Lower leg skin (tissue), 3 donors: ENCODE results near the gene KREMEN1.

Experiments used
- POLR2A ChIP-seq, 2 donors: fragments of 450-650 bp; IDR thresholded peaks; one replicate each; pipeline ENCODE4 v1.6.1; 2016 to 2017; ENCODE audit warnings: antibody characterized with exemption in 2 of 2, mild to moderate bottlenecking in 1 of 2, moderate library complexity in 1 of 2
- TF ChIP-seq, protein P1 (sequence below), 3 donors: fragments of 450-650 bp; IDR thresholded peaks; one replicate each; pipeline ENCODE4 v1.5.1; 2016; ENCODE audit warnings: antibody characterized with exemption in 3 of 3, mild to moderate bottlenecking in 3 of 3, moderate library complexity in 2 of 3

DNA sequence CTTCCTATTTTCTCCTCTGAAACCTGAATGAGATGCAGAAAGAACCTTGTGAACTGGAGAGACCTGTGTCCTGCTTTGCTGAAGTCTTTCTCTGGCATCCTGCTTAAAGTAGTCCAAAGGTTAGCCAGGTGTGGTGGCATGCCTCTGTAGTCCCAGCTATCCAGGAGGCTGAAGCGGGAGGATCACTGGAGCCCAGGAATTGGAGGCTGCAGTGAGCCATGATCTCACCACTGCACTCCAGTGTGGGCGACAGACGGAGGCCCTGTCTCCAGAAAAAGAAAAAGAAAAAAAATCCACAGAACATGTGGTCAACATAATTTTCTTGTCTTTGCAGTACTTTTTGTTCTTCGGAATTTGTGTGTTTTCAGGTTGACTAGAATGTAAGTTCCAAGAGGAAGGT, 2.3 kb upstream of the KREMEN1 start:
- TF ChIP-seq, protein P1, sequence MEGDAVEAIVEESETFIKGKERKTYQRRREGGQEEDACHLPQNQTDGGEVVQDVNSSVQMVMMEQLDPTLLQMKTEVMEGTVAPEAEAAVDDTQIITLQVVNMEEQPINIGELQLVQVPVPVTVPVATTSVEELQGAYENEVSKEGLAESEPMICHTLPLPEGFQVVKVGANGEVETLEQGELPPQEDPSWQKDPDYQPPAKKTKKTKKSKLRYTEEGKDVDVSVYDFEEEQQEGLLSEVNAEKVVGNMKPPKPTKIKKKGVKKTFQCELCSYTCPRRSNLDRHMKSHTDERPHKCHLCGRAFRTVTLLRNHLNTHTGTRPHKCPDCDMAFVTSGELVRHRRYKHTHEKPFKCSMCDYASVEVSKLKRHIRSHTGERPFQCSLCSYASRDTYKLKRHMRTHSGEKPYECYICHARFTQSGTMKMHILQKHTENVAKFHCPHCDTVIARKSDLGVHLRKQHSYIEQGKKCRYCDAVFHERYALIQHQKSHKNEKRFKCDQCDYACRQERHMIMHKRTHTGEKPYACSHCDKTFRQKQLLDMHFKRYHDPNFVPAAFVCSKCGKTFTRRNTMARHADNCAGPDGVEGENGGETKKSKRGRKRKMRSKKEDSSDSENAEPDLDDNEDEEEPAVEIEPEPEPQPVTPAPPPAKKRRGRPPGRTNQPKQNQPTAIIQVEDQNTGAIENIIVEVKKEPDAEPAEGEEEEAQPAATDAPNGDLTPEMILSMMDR (IDR thresholded peaks at IDR 0.05), result no peak
- TF ChIP-seq POLR2A (IDR thresholded peaks at IDR 0.05), result no peak
